ENCODE measurements around the gene RAMACL. TPM values are rescaled to one million over a fixed set of nuclear protein-coding genes. Genes with fewer than 3 reads are reported as not detected.
A peak's percentile ranks its signal among the peaks of the same experiment; 100 is the strongest.

RAMACL gene
- total RNA-seq, 6 donors from 2014 or later = 3.7 to 13.0 (median 7.9) TPM

DNA sequence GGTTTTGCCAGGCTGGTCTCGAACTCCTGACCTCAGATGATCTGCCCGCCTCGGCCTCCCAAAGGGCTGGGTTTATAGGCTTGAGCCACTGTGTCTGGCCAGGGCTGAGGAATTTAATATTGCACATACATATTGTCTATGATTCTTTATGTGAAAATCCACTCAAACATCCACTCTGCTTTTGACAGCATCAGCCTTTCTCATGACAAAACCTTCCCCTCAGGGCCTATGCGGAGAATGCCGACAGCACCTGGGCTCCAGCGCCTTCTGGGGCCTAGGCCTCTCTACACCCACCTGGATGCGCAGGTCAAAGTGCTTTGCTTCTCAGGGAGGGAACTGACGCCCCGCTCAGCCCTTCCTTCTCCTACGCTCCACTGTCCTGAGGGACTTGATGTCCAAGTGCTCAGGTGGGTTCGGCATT is 5.4 kb downstream of the RAMACL start:
- TF ChIP-seq EP300 (IDR thresholded peaks at IDR 0.05) (no peak), POLR2AphosphoS5 (IDR thresholded peaks at IDR 0.05) (no peak), POLR2A (IDR thresholded peaks at IDR 0.05) (no peak)
- TF ChIP-seq, protein P1, sequence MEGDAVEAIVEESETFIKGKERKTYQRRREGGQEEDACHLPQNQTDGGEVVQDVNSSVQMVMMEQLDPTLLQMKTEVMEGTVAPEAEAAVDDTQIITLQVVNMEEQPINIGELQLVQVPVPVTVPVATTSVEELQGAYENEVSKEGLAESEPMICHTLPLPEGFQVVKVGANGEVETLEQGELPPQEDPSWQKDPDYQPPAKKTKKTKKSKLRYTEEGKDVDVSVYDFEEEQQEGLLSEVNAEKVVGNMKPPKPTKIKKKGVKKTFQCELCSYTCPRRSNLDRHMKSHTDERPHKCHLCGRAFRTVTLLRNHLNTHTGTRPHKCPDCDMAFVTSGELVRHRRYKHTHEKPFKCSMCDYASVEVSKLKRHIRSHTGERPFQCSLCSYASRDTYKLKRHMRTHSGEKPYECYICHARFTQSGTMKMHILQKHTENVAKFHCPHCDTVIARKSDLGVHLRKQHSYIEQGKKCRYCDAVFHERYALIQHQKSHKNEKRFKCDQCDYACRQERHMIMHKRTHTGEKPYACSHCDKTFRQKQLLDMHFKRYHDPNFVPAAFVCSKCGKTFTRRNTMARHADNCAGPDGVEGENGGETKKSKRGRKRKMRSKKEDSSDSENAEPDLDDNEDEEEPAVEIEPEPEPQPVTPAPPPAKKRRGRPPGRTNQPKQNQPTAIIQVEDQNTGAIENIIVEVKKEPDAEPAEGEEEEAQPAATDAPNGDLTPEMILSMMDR (IDR thresholded peaks at IDR 0.05) = no peak
- Histone ChIP-seq H3K9me3 (no peaks in the 10 kb centered on the region), H3K27me3 (no peaks in the 10 kb centered on the region), H3K4me3 (no peak overlapping the region), H3K36me3 (peaks cover 0 to 3% (median 0%) of the 10 kb centered on the region in 4 donors), H3K4me1 (peaks cover 0 to 11% (median 6%) of the 10 kb centered on the region in 4 donors), H3K27ac (no peak overlapping the region)
- ATAC-seq (ENCODE audit: low FRiP score in 2 of 2) = peak in 1 of 2 donors; percentile 21
- 99% methylated on average over 10 to 11 of the region's 11 CpGs for whole genome bisulfite sequencing, 2 donors
- DNase-seq = no peak

DNA sequence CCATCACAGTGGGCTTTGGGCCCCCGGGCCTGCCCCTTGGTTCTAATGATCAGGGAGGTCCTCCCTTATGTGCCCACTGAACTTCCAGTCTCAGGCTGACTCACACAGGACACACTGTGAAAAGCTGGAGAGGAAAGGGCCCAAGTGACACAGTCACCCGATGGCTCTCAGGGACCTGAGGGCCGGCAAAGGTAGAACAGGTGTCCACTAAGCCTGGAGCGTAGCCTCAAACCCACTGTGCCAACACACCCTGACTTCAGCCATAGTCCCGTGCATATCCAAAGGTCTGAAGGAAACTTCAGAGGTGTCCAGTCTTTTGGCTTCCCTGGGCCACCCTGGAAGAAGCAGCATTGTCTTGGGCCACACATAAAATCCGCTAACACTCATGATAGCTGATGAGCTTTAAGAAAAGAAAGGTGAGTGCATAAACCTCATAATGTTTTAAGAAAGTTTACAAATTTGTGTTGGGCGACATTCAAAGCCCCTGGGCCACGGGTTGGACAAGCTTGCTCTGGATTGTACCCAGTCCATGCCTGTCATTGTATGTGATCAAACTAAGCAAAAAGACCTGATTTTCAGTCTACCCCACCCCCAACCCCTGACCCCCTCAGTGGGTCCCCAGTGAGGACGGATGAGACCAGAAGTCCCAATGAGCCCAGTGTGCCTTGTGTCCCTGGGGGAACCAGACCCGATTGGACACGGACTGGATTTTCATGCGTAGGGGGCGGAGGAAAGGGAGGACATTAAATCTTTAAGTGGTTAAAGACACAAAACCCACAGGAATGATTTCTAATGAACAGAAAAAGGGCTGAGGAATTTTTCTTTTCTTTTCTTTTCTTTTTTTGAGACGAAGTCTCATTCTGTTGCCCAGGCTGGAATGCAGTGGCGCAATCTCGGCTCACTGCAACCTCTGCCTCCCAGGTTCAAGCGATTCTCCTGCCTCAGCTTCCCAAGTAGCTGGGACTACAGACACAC is 6.1 kb downstream of the RAMACL start:
- no peaks in the 10 kb centered on the region for H3K27me3 ChIP-seq
- no peak overlapping the region for H3K27ac ChIP-seq
- H3K4me1 ChIP-seq = peaks cover 0 to 11% (median 6%) of the 10 kb centered on the region in 4 donors
- TF ChIP-seq POLR2AphosphoS5 (IDR thresholded peaks at IDR 0.05) = no peak
- TF ChIP-seq EP300 (IDR thresholded peaks at IDR 0.05) = no peak
- TF ChIP-seq, protein P1 (IDR thresholded peaks at IDR 0.05) = no peak
- no peak for TF ChIP-seq POLR2A (IDR thresholded peaks at IDR 0.05)
- H3K4me3 ChIP-seq = no peak overlapping the region
- WGBS, 2 donors = 87 to 92% methylated on average over 17 of the region's 17 CpGs
- H3K36me3 ChIP-seq = peaks cover 0 to 3% (median 0%) of the 10 kb centered on the region in 4 donors
- DNase-seq = peak in 1 of 2 donors; percentile 18
- ATAC-seq (ENCODE audit: low FRiP score in 2 of 2) = peak in 1 of 2 donors; percentile 57
- no peaks in the 10 kb centered on the region for H3K9me3 ChIP-seq

DNA sequence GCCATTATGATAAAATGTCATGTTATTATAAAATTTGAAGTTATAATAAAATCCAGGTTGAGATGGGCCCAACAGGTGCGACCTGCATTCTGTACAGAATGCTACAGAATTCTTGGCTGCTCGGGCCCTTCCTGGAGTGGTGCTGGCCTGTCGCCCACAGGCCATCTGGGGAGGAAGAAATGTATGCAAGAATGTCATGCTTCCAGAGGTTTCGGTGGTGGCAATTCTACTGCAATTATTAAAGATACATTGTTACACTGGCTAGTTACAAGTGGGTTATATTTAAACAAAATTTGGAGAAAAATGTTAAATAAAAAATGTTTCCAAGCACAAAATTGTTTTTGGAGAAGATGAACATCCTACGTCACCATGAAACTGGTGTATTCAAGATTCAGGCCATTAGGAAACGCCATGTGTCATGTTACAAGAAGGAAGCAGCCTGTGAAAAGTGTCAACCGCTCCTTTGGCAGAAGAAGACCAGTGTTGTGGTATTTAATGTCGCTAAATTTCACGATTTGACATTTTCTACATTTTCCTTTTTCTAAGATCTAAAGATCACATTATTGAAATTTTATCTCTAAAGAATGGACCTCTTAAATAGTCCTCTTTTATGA is 7.1 kb downstream of the RAMACL start:
- 72 to 76% methylated on average over 9 of the region's 9 CpGs for WGBS, 2 donors
- DNase-seq (peak in 1 of 2 donors; percentile 20), ATAC-seq (ENCODE audit: low FRiP score in 2 of 2) (no peak)
- Histone ChIP-seq H3K27me3 (no peaks in the 10 kb centered on the region), H3K9me3 (no peaks in the 10 kb centered on the region), H3K36me3 (peaks cover 0 to 3% (median 0%) of the 10 kb centered on the region in 4 donors), H3K4me1 (peaks cover 0 to 13% (median 7%) of the 10 kb centered on the region in 4 donors), H3K4me3 (no peak overlapping the region), H3K27ac (no peak overlapping the region)
- no peak for TF ChIP-seq POLR2AphosphoS5 (IDR thresholded peaks at IDR 0.05)
- TF ChIP-seq, protein P1 (IDR thresholded peaks at IDR 0.05) = no peak
- TF ChIP-seq POLR2A (IDR thresholded peaks at IDR 0.05) = no peak
- no peak for TF ChIP-seq EP300 (IDR thresholded peaks at IDR 0.05)

DNA sequence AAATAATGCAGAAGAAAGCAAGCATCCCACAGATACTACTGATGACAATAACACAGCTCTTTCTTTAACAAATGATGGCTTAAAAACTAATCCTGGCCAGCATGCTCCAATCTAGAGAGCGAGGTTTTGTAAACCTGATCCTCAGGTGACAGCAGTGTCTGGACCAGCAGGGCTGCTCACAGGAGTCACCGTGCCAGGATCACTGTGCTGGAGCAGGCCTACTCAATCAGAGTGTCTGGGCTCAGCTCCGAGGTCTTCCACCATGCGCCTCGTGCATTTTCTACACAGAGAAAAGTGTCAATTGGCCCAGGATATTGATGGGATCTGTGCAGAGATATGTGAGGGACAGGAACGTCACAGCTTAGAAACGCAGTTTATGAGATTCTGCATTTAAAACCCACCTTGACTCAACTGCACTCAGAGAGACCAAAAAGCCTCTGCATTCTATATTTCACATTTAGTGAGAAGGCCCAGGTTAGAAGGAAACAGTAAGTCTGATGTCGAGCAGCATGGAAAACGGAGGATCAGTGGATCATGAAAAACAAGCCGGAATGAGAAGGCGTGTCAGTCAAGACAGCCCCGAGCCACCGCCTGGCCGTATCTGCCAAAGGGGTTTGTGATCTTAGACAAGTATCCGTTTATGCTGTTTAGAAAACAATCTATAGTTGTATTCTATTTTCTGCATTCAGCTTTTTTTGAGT is 7.8 kb downstream of the RAMACL start:
- TF ChIP-seq, protein P1 (IDR thresholded peaks at IDR 0.05) = no peak
- TF ChIP-seq EP300 (IDR thresholded peaks at IDR 0.05) = no peak
- TF ChIP-seq POLR2AphosphoS5 (IDR thresholded peaks at IDR 0.05) = no peak
- 93 to 94% methylated on average over 15 of the region's 15 CpGs for WGBS, 2 donors
- no peak overlapping the region for H3K27ac ChIP-seq
- H3K4me1 ChIP-seq = peaks cover 4 to 12% (median 8%) of the 10 kb centered on the region in 4 donors
- peaks cover 0 to 3% (median 0%) of the 10 kb centered on the region in 4 donors for H3K36me3 ChIP-seq
- ATAC-seq (ENCODE audit: low FRiP score in 2 of 2) = no peak
- H3K27me3 ChIP-seq = no peaks in the 10 kb centered on the region
- H3K4me3 ChIP-seq = no peak overlapping the region
- peak in 1 of 2 donors; percentile 13 for DNase-seq
- H3K9me3 ChIP-seq = no peaks in the 10 kb centered on the region

Data from upper lobe of left lung (tissue), 6 donors.